GM12878 (cell line): ENCODE data around the gene GH1. TPM values are rescaled to one million over a fixed set of nuclear protein-coding genes. Genes with fewer than 3 reads are reported as not detected.

Experiments used
- ATAC-seq: fragments of 200-7000 bp; cut with Tn5 transposase; 3 replicates; pipeline ENCODE4 v1.9.1; 2020; ENCODE audit warnings: mild to moderate bottlenecking, moderate library complexity
- BruUV-seq: library from RNA; stranded (reverse); fragments of 400-500 nt; replicated peaks from 2 replicates; lab custom pipeline; 2021; lab: Mats Ljungman, UMichigan
- CTCF ChIA-PET: fragments of 300-600 bp; sonication (Branson Sonifier 250); formaldehyde crosslinking; extraction: SDS; loops from one replicate; lab custom pipeline; 2021; ENCODE audit warnings: inconsistent platforms; lab: Yijun Ruan, JAX
- POLR2A ChIA-PET: fragments of 350-600 bp; formaldehyde crosslinking; extraction: SDS; loops from one replicate; lab custom pipeline; 2021; ENCODE audit warnings: inconsistent platforms; lab: Charles Lee
- RAD21 ChIA-PET: fragments of 300-600 bp; sonication (Branson Sonifier 250); formaldehyde crosslinking; loops from one replicate; lab custom pipeline; 2023; ENCODE audit warnings: antibody characterized with exemption; ENCODE audit not compliant: unreplicated experiment; lab: Charles Lee
- SMC1A ChIA-PET: fragments of 300-600 bp; sonication (Branson Sonifier 250); formaldehyde crosslinking; loops from one replicate; lab custom pipeline; 2023; ENCODE audit not compliant: unreplicated experiment, uncharacterized antibody; lab: Charles Lee
- DNase-seq: peaks from one replicate; pipeline ENCODE4 v3.0.0-alpha.2; 2011; ENCODE audit warnings: low read depth, low spot score
- FAIRE-seq: peaks from 3 replicates; lab custom pipeline; 2011; peaks lifted over from hg19 to GRCh38; lab: Jason Lieb, UNC
- H2AFZ ChIP-seq: 2 replicates; pipeline ENCODE4 v1.6.0; 2011; ENCODE audit warnings: low read depth, low read length, control low read depth; ENCODE audit not compliant: control insufficient read depth
- H3K27ac ChIP-seq: 2 replicates; pipeline ENCODE4 v1.5.1; 2011; ENCODE audit warnings: control low read depth; ENCODE audit not compliant: control insufficient read depth, insufficient read depth
- H3K27me3 ChIP-seq, 2 experiments: replicated peaks in 1 of 2; 2 replicates each; pipeline versions ENCODE4 v1.6.0 to v1.6.1; 2011; ENCODE audit warnings: low read length in 1 of 2; ENCODE audit not compliant: control insufficient read depth in 2 of 2, insufficient read depth in 2 of 2
- H3K36me3 ChIP-seq, 2 experiments: 2 replicates each; pipeline ENCODE4 v1.5.1; 2011; ENCODE audit warnings: low read length in 1 of 2; ENCODE audit not compliant: control insufficient read depth in 2 of 2, insufficient read depth in 2 of 2
- H3K4me1 ChIP-seq: 2 replicates; pipeline ENCODE4 v1.6.1; 2011; ENCODE audit warnings: mild to moderate bottlenecking, low read length, moderate library complexity, mixed read lengths; ENCODE audit not compliant: control insufficient read depth, insufficient read depth
- H3K4me2 ChIP-seq: 2 replicates; pipeline ENCODE4 v1.6.0; 2011; ENCODE audit warnings: control low read depth; ENCODE audit not compliant: control insufficient read depth, insufficient read depth
- H3K4me3 ChIP-seq: fragments of 200-600 bp; sonication (generic); 2 replicates; pipeline ENCODE4 v1.5.1; 2016
- H3K79me2 ChIP-seq: 2 replicates; pipeline ENCODE4 v1.6.0; 2011; ENCODE audit warnings: low read length; ENCODE audit not compliant: control insufficient read depth, insufficient read depth
- H3K9ac ChIP-seq: 2 replicates; pipeline ENCODE4 v1.8.0; 2011; ENCODE audit warnings: low read length, control low read depth, mixed read lengths; ENCODE audit not compliant: control insufficient read depth, insufficient read depth
- H3K9me3 ChIP-seq: replicated peaks from 3 replicates; pipeline ENCODE4 v1.5.1; 2011; ENCODE audit warnings: mild to moderate bottlenecking, low read length; ENCODE audit not compliant: control insufficient read depth, insufficient read depth
- H4K20me1 ChIP-seq: 2 replicates; pipeline ENCODE4 v1.6.0; 2011; ENCODE audit not compliant: control insufficient read depth, insufficient read depth
- ASH2L ChIP-seq: fragments of 300-600, 200-600 bp; sonication (generic); IDR thresholded peaks from 2 replicates; pipeline ENCODE4 v1.6.1; 2017; ENCODE audit warnings: low read depth, mild to moderate bottlenecking, borderline replicate concordance
- BRCA1 ChIP-seq: IDR thresholded peaks from 2 replicates; pipeline ENCODE4 v1.6.1; 2011; ENCODE audit warnings: low read depth, low read length, improper control_type of control experiment
- CBX5 ChIP-seq: sonication (generic); IDR thresholded peaks from 2 replicates; pipeline ENCODE4 v1.6.1; 2016; ENCODE audit warnings: low read depth, moderate library complexity, mild to moderate bottlenecking, inconsistent platforms
- CREM ChIP-seq: IDR thresholded peaks from 2 replicates; pipeline ENCODE4 v1.6.1; 2014; ENCODE audit warnings: antibody characterized with exemption, low read depth
- DPF2 ChIP-seq: fragments of 450-650 bp; IDR thresholded peaks from 2 replicates; pipeline ENCODE4 v1.6.1; 2017; ENCODE audit warnings: mild to moderate bottlenecking
- EED ChIP-seq: sonication (generic); IDR thresholded peaks from 2 replicates; pipeline ENCODE4 v1.6.1; 2016; ENCODE audit warnings: antibody characterized with exemption, low read depth
- ETV6 ChIP-seq, 2 experiments: fragments of 450-650 bp in 1 of 2; IDR thresholded peaks in 1 of 2; conservative IDR thresholded peaks in 1 of 2; 2 replicates each; pipeline ENCODE4 v1.6.1; 2014; ENCODE audit warnings: antibody characterized with exemption in 1 of 2, borderline replicate concordance in 1 of 2, low read depth in 1 of 2, mild to moderate bottlenecking in 1 of 2, moderate library complexity in 1 of 2
- MTA2 ChIP-seq: fragments of 450-650 bp; IDR thresholded peaks from 2 replicates; pipeline ENCODE4 v1.6.1; 2016; ENCODE audit warnings: low read depth, mild to moderate bottlenecking, moderate library complexity
- NFIC ChIP-seq: IDR thresholded peaks from 2 replicates; pipeline ENCODE4 v1.6.1; 2012; ENCODE audit warnings: low read depth, mild to moderate bottlenecking, inconsistent platforms, low read length, moderate library complexity
- PAX5 ChIP-seq: IDR thresholded peaks from 2 replicates; pipeline ENCODE4 v1.6.1; 2011; ENCODE audit warnings: low read depth, low read length, borderline replicate concordance
- RUNX3 ChIP-seq: IDR thresholded peaks from 2 replicates; pipeline ENCODE4 v1.6.1; 2012; ENCODE audit warnings: low read length, inconsistent platforms
- SMAD1 ChIP-seq: fragments of 450-650 bp; IDR thresholded peaks from 2 replicates; pipeline ENCODE4 v1.6.1; 2018; ENCODE audit warnings: mild to moderate bottlenecking, low read depth; ENCODE audit not compliant: partially characterized antibody
- SREBF2 ChIP-seq: IDR thresholded peaks from 2 replicates; pipeline ENCODE4 v1.6.1; 2012; ENCODE audit warnings: mild to moderate bottlenecking, low read length
- SRF ChIP-seq, 2 experiments: IDR thresholded peaks; 2 replicates each; pipeline ENCODE4 v1.6.1; 2011; ENCODE audit warnings: low read depth in 2 of 2, low read length in 2 of 2, mild to moderate bottlenecking in 1 of 2, moderate library complexity in 1 of 2
- SUZ12 ChIP-seq: fragments of 200-600 bp; sonication (generic); IDR thresholded peaks from one replicate; pipeline ENCODE4 v1.6.1; 2018; ENCODE audit warnings: antibody characterized with exemption, mild to moderate bottlenecking; ENCODE audit not compliant: unreplicated experiment
- TARDBP ChIP-seq: IDR thresholded peaks from 2 replicates; pipeline ENCODE4 v1.6.1; 2016; ENCODE audit warnings: borderline replicate concordance
- TCF3 ChIP-seq: IDR thresholded peaks from 2 replicates; pipeline ENCODE4 v1.6.1; 2012; ENCODE audit warnings: low read depth, mild to moderate bottlenecking, low read length, borderline replicate concordance; ENCODE audit not compliant: insufficient read depth
- ZBTB33 ChIP-seq: fragments of 450-650 bp; IDR thresholded peaks from 2 replicates; pipeline ENCODE4 v1.6.1; 2017; ENCODE audit warnings: mild to moderate bottlenecking
- ZNF622 ChIP-seq: fragments of 450-650 bp; IDR thresholded peaks from 2 replicates; pipeline ENCODE4 v1.6.1; 2017; ENCODE audit warnings: mild to moderate bottlenecking, inconsistent platforms
- WGBS: methylation state at CpG from one replicate; pipeline ENCODE4 v1.1.6; 2016; ENCODE audit warnings: low lambda C conversion rate; ENCODE audit not compliant: insufficient replicate concordance, insufficient coverage; ENCODE audit errors: missing lambda C conversion rate; 5-methylcytosine and 5-hydroxymethylcytosine counted together
- in situ Hi-C: fragments of 300-500 bp; cut with MboI; formaldehyde crosslinking; loops from 9 replicates; pipeline ENCODE4 v1.14.3; 2018; ENCODE audit warnings: mixed read lengths
- intact Hi-C: fragments of 100-400 bp; cut with micrococcal nuclease; formaldehyde crosslinking; loops from one replicate; pipeline ENCODE4 v1.14.2; 2022; ENCODE audit not compliant: unreplicated experiment
- polyA plus RNA-seq, 11 experiments: library from polyadenylated mRNA; depleted of rRNA in 4 of 11; unstranded in 6 of 11; stranded (reverse) in 5 of 11; fragments of >200 nt; fragmentation: Nextera tagmentation in 4 of 11; fragmentation: Illumina TruSeq in 1 of 11; extraction: Ambion mirVana in 4 of 11; extraction: Trizol in 1 of 11; gene quantifications; 1 replicate in 1 of 11; 2 replicates in 10 of 11; pipeline versions ENCODE4 v1.2.1 to v1.2.3, GENCODE V29; 2011 to 2016; ENCODE audit warnings: inconsistent platforms in 2 of 11, missing spikeins in 2 of 11, low read depth in 1 of 11
- total RNA-seq, 4 experiments: library from RNA; depleted of rRNA in 3 of 4; stranded (reverse); fragments of >200 nt in 3 of 4; fragmentation: Illumina TruSeq in 1 of 4; extraction: Trizol in 1 of 4; gene quantifications; 2 replicates each; pipeline versions ENCODE4 v1.2.1 to v1.2.3, GENCODE V29; 2013 to 2021
- TF ChIP-seq, protein P1 (sequence below): IDR thresholded peaks from 2 replicates; pipeline ENCODE4 v1.6.1; 2011; ENCODE audit warnings: low read depth, low read length, improper control_type of control experiment, borderline replicate concordance

GH1 gene
- total and polyA plus RNA-seq, 10 of the 15 experiments (the other 5 are each of a cell fraction or from before 2014, with no cell fraction given), result 0.13 to 0.42 TPM; not detected in 8

DNA sequence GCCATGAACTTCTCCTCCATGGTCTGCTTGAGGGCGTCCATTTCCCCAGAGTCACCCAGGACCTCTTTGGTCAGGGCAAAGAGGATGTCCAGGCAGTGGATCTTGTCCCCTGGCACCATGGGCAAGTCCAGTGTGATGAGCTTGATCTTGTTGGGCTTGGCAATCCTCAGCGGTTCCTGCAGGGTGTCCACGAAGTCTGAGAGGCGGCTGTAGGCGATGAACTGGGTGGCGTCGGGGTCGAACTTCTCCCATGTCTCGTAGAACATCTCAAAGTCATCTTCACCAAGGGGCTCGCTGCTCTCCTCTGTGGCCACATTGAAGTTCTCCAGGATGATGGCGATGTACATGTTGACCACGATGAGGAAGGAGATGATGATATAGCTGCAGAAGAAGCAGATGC is 22.5 kb upstream of the GH1 start:
- Histone ChIP-seq H3K36me3 (no peaks in the 10 kb centered on the region), H3K27ac (no peak overlapping the region), H2AFZ (no peak overlapping the region), H3K4me1 (peaks cover 8% of the 10 kb centered on the region), H3K4me2 (no peak overlapping the region), H4K20me1 (no peaks in the 10 kb centered on the region), H3K79me2 (no peaks in the 10 kb centered on the region), H3K9ac (no peak overlapping the region), H3K4me3 (no peak overlapping the region), H3K27me3 (no peaks in the 10 kb centered on the region), H3K9me3 (no peaks in the 10 kb centered on the region; the same call in 2 of the 3 replicates)
- WGBS, result 77% methylated on average over 12 of the region's 12 CpGs
- FAIRE-seq, result no peak
- SMC1A ChIA-PET, result no interaction called here
- ATAC-seq, result no peak
- CTCF ChIA-PET, result interaction anchor here (0.7 to 1.5 kb wide), 2 partner anchors 8 to 10 kb away, joined by 3 to 5 read pairs; partner anchors contain the start of gene CD79B
- no peak for DNase-seq
- RAD21 ChIA-PET, result no interaction called here
- intact Hi-C loops (no loop called here), in situ Hi-C loops (no loop called here)
- no peak for TF ChIP-seq RUNX3
- TF ChIP-seq PAX5, result no peak
- no peak for TF ChIP-seq SMAD1
- TF ChIP-seq SRF (IDR thresholded peaks at IDR 0.05; ENCODE audit: low read depth in 2 of 2, low read length in 2 of 2), result no peak
- TF ChIP-seq DPF2, result no peak
- TF ChIP-seq SUZ12, result no peak
- TF ChIP-seq ETV6 (conservative IDR thresholded peaks at IDR 0.05 in 1 of 2, IDR thresholded peaks at IDR 0.05 in 1 of 2; ENCODE audit: borderline replicate concordance in 1 of 2, low read depth in 1 of 2), result no peak
- TF ChIP-seq NFIC, result no peak
- TF ChIP-seq CBX5, result no peak
- TF ChIP-seq CREM, result no peak
- TF ChIP-seq MTA2, result no peak
- TF ChIP-seq EED, result no peak
- TF ChIP-seq TARDBP, result no peak
- TF ChIP-seq BRCA1, result no peak
- no peak for TF ChIP-seq ZBTB33
- no peak for TF ChIP-seq SREBF2
- no peak for TF ChIP-seq ZNF622
- TF ChIP-seq, protein P1, sequence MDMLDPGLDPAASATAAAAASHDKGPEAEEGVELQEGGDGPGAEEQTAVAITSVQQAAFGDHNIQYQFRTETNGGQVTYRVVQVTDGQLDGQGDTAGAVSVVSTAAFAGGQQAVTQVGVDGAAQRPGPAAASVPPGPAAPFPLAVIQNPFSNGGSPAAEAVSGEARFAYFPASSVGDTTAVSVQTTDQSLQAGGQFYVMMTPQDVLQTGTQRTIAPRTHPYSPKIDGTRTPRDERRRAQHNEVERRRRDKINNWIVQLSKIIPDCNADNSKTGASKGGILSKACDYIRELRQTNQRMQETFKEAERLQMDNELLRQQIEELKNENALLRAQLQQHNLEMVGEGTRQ, result no peak
- no peak for TF ChIP-seq TCF3
- no peak for TF ChIP-seq ASH2L
- no TSS peak for BruUV-seq
- POLR2A ChIA-PET, result no interaction called here
